SJSA1 (cell line): ENCODE results near the gene ADK. TPM values are rescaled to one million over a fixed set of nuclear protein-coding genes. Genes with fewer than 3 reads are reported as not detected.
"Not testable (repeated sequence)": the region's sequence is repeated elsewhere in the genome, so short reads cannot be mapped to it uniquely, and the experiment has no call there.

ENCODE experiments used
- DNase-seq, 2 experiments: peaks; one replicate each; pipeline ENCODE4 v3.0.0-alpha.2; 2015 to 2020; ENCODE audit warnings: low spot score in 2 of 2, low read depth in 1 of 2
- H3K27ac ChIP-seq: fragments of 250-450 bp; sonication (Bioruptor Pico); 2 replicates; pipeline ENCODE4 v1.5.1; 2020; ENCODE audit warnings: mild to moderate bottlenecking, moderate library complexity
- H3K27me3 ChIP-seq: fragments of 250-450 bp; sonication (Bioruptor Pico); replicated peaks from 2 replicates; pipeline ENCODE4 v1.5.1; 2020; ENCODE audit warnings: mild to moderate bottlenecking, moderate library complexity
- H3K36me3 ChIP-seq: fragments of 250-450 bp; sonication (Bioruptor Pico); 2 replicates; pipeline ENCODE4 v1.5.1; 2020; ENCODE audit warnings: mild to moderate bottlenecking
- H3K4me1 ChIP-seq: fragments of 250-450 bp; sonication (Bioruptor Pico); replicated peaks from 2 replicates; pipeline ENCODE4 v1.6.1; 2021; ENCODE audit warnings: mild to moderate bottlenecking
- H3K4me3 ChIP-seq: fragments of 250-450 bp; sonication (Bioruptor Pico); 2 replicates; pipeline ENCODE4 v1.5.1; 2020; ENCODE audit warnings: mild to moderate bottlenecking
- H3K9me3 ChIP-seq: fragments of 250-450 bp; sonication (Bioruptor Pico); replicated peaks from 2 replicates; pipeline ENCODE4 v1.5.1; 2020; ENCODE audit warnings: mild to moderate bottlenecking
- total RNA-seq: library from RNA; depleted of rRNA; stranded (reverse); fragments of >200 nt; shearing (Covaris generic); gene quantifications from 2 replicates; pipeline ENCODE4 v1.2.3, GENCODE V29; 2014

Gene ADK
- total RNA-seq, 1 experiment from 2014 or later: 63.0 TPM

DNA sequence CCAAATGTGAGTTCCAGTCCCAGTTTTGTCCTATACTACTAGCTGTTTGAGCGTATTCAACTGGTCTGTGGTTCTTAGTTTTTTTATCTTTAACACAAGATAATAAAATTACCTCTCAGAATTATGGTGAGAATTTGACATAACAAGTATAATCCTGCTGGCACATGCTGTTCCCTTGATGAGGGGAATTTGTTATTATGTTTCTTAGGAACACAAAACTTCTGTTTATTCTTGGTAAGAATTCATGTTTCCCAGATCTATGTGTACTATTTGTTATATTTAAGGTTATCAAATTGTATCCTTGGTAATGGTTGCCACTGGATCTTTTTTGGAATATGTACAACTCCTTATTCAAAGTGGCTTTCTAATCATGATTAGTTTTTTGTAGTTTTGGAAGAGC, 335.6 kb downstream of the ADK start:
- H3K36me3 ChIP-seq: no peaks in the 10 kb centered on the region
- H3K9me3 ChIP-seq: no peaks in the 10 kb centered on the region
- no peaks in the 10 kb centered on the region for H3K27me3 ChIP-seq
- H3K4me1 ChIP-seq: no peaks in the 10 kb centered on the region
- no peak for DNase-seq
- no peak overlapping the region for H3K27ac ChIP-seq
- H3K4me3 ChIP-seq: no peak overlapping the region

DNA sequence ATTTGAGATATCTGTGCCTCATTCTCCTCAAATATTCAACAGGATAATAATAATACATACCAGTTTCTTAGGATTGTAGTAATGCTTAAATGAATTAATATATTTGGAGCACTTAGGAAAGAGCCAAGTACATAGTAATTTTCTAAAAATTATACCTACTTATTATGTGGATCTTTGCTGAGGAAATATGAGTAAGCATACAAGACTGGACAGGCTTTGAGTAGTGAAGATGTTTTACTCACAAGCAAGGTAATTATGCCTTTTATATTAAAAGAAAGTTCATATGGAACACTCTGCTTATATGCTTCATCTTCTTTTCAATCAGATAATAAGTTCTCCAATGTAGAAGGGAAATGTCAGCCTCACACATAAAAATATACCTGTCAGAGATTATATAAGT, 337.9 kb downstream of the ADK start:
- Histone ChIP-seq H3K27ac (no peak overlapping the region), H3K27me3 (no peaks in the 10 kb centered on the region), H3K4me3 (no peak overlapping the region), H3K9me3 (no peaks in the 10 kb centered on the region), H3K36me3 (no peaks in the 10 kb centered on the region), H3K4me1 (no peaks in the 10 kb centered on the region)
- DNase-seq: no peak

DNA sequence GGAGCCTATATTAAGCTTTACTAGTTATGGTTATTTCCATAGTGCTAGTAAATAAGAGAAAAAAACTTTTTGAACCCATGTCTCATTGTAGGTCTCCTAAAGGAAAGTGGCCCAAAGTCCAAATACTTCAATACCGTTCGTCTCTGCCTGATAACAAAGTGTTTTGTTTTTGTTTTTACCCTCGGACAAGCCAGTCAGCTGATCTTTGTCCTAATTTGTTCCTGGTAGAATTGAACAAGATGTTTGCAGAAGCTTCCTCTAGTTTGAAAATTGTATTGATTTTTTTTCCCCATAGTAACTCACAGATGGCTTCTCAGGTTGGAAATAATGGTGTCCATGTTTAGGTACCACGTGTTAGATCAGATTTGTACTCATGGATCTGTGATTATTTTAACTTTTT, 339.5 kb downstream of the ADK start:
- DNase-seq: no peak
- H3K36me3 ChIP-seq: no peaks in the 10 kb centered on the region
- no peak overlapping the region for H3K4me3 ChIP-seq
- H3K27me3 ChIP-seq: no peaks in the 10 kb centered on the region
- H3K27ac ChIP-seq: no peak overlapping the region
- H3K9me3 ChIP-seq: no peaks in the 10 kb centered on the region
- no peaks in the 10 kb centered on the region for H3K4me1 ChIP-seq

DNA sequence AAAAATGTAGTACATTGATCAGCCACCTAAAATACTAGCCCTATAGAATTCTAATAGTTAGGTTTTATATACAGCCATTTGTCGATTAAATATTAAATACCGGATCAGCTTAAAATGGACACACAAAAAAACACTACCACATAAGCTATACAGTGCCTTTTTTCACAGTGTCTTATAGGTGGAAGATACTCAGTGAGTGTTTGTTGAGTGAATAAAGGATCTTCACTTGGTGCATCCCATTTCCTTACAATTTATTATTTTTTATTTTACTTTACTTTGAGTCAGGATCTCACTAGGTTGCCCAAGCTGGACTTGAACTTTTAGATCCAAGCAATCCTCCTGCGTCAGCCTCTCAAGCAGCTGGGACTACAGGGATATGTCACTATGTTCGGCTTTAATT, 340.0 kb downstream of the ADK start:
- no peaks in the 10 kb centered on the region for H3K9me3 ChIP-seq
- no peaks in the 10 kb centered on the region for H3K27me3 ChIP-seq
- DNase-seq: no peak
- H3K27ac ChIP-seq: no peak overlapping the region
- no peaks in the 10 kb centered on the region for H3K4me1 ChIP-seq
- H3K36me3 ChIP-seq: no peaks in the 10 kb centered on the region
- no peak overlapping the region for H3K4me3 ChIP-seq

DNA sequence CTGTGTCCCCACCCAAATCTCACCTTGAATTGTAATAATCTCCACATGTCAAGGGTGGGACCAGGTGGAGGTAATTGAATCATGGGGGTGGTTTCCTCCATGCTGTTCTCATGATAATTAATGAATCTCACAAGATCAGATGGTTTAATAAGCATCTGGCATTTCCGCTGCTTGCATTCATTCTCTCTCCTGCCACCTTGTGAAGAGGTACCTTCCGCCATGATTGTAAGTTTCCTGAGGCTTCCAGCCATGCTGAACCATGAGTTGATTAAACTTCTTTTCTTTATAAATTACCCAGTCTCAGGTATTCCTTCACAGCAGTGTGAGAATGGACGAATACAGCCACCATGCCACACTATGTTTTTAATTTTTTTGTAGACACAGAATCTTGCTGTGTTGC, 345.3 kb downstream of the ADK start:
- not testable (repeated sequence) for H3K27me3 ChIP-seq, H3K36me3 ChIP-seq, H3K4me3 ChIP-seq, DNase-seq, H3K9me3 ChIP-seq, H3K27ac ChIP-seq
- peaks cover 19% of the 10 kb centered on the region for H3K4me1 ChIP-seq

DNA sequence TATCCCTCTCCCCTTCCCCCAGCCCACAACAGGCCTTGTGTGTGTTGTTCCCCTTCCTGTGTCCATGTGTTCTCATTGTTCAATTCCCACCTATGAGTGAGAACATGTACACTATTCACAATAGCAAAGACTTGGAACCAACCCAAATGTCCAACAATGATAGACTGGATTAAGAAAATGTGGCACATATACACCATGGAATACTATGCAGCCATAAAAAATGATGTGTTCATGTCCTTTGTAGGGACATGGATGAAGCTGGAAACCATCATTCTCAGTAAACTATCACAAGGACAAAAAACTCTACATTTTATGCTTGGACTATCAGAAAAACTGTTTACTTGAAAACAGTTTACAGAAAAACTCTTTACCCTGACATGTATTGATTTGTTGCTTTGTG, 347.6 kb downstream of the ADK start:
- H3K27me3 ChIP-seq, DNase-seq, H3K9me3 ChIP-seq, H3K36me3 ChIP-seq, H3K4me3 ChIP-seq, H3K27ac ChIP-seq: not testable (repeated sequence)
- H3K4me1 ChIP-seq: peaks cover 43% of the 10 kb centered on the region

DNA sequence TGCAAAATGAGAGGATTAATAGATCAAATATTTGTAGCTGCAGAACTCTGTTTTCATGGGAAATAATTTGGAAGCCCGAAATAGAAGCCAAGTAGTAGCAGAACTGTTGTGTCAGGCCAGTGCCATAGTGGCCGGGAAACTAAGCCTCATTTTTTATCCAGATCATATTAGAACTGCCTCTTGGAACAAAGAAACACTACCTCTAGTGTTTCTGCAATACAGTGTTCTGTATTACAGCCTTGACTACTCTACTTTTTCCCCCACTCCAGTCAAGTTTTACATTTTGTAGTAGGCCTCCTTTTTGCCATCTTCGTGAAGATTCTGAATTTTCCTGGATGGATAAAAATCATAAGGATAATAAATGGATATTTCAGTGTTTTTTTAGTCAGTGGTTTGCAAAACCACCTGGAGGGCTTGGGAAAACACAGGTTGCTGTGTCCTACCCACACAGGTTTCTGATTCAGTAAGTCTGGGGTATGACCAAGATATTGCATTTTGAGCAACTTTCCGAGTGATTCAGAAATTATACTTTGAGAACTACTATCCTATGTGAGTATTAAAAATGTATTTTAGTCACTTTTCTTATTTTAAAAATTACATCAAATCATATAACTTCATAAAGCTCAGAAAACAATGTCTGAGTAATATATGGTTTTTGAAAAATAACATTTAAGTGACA, 349.1 kb downstream of the ADK start:
- Histone ChIP-seq H3K27ac (peak overlapping the region; percentile 69), H3K4me1 (peaks cover 46% of the 10 kb centered on the region), H3K27me3 (no peaks in the 10 kb centered on the region), H3K36me3 (no peaks in the 10 kb centered on the region), H3K4me3 (no peak overlapping the region), H3K9me3 (no peaks in the 10 kb centered on the region)
- DNase-seq: no peak

DNA sequence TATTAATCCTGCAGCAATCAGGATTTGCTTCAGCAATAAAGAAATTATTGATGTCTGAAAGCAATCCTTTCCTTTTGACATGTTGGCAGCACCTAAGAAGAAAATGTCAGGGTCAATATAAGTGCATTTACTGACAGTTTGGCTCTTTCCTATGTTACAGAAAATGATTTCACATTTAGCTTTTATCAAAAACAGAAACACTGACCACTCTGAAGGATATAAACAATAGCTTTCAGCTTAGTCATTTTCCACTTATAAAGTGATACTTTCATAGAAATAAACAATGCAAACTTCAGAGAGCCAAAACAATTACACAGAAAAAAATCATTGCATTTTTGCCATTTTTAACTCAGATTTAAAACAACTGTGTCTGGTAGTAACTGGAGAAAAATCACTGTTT, 349.8 kb downstream of the ADK start:
- no peak overlapping the region for H3K4me3 ChIP-seq
- DNase-seq: peak in 1 of 2 experiments; percentile 72
- H3K27ac ChIP-seq: peak overlapping the region; percentile 69
- no peaks in the 10 kb centered on the region for H3K9me3 ChIP-seq
- H3K36me3 ChIP-seq: no peaks in the 10 kb centered on the region
- peaks cover 46% of the 10 kb centered on the region for H3K4me1 ChIP-seq
- no peaks in the 10 kb centered on the region for H3K27me3 ChIP-seq

DNA sequence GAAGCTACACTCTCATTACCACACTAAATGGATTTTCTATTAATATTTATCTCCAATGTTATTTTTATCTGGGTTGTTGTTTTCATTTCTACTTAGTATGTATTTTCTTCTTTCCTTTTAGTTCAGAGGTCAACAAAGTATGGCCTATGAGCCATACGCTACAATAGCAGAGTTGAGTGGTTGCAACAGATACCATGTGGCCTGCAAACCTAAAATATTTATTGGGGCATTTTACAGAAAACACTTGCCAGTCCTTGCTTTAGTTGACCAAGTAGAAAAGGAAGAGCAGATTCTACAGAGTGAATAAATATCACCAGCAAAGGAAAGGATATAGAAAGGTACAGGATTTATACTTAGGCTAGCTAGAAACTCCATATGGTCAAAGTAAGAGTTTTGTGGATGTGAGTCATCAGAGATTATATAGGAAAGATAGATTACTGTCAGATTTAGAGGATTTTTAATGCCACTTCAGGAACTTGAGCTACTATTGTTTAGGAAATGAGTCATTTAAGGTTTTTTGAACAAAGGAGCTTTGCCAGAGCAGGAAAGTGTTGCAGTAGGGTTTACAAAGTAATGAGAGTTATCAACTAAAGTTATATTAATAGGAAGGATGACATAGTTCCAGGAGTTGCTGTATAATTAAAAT, 352.1 kb downstream of the ADK start:
- Histone ChIP-seq H3K27me3 (no peaks in the 10 kb centered on the region), H3K27ac (peak overlapping the region; percentile 69), H3K4me3 (no peak overlapping the region), H3K9me3 (no peaks in the 10 kb centered on the region), H3K36me3 (no peaks in the 10 kb centered on the region), H3K4me1 (peaks cover 41% of the 10 kb centered on the region)
- DNase-seq: peak in 1 of 2 experiments; percentile 76

DNA sequence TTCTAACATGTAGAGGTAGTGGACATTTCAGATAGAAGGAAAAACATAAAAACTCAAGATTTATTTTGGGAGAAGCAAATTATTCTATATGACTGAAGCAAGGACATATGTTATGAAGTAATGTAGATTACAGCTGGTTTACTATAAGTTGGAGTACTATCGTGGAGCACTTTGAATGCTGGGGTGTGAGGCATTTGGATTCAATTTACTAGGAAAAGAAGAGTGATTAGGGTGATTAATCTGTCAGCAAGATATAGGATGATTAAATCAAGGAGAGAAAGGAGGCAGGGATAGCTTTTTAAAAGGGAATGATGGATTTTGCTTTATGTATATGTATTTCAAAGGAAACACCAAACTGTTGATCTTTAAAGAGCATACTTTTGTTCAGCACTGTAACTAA, 356.9 kb downstream of the ADK start:
- Histone ChIP-seq H3K27me3 (no peaks in the 10 kb centered on the region), H3K4me1 (peaks cover 10% of the 10 kb centered on the region), H3K27ac (no peak overlapping the region), H3K4me3 (no peak overlapping the region), H3K36me3 (no peaks in the 10 kb centered on the region), H3K9me3 (no peaks in the 10 kb centered on the region)
- no peak for DNase-seq

DNA sequence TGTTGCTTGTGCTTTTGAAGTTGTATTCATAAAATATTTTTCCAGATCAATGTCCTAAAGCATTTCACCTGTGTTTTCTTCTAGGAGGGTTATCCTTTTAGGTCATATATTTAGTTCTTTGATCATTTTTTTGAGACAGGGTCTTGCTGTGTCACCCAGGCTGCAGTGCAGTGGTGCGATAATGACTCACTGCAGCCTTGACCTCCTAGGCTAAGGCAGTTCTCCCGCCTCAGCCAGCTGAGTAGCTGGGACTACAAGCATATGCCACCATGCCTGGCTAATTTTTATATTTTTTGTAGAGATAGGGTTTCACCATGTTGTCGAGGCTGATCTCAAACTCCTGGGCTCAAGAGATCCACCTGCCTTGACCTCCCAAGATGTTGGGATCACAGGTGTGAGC, 359.6 kb downstream of the ADK start:
- Histone ChIP-seq H3K36me3 (no peaks in the 10 kb centered on the region), H3K9me3 (no peaks in the 10 kb centered on the region), H3K4me3 (no peak overlapping the region), H3K27me3 (no peaks in the 10 kb centered on the region), H3K27ac (no peak overlapping the region), H3K4me1 (no peaks in the 10 kb centered on the region)
- no peak for DNase-seq

DNA sequence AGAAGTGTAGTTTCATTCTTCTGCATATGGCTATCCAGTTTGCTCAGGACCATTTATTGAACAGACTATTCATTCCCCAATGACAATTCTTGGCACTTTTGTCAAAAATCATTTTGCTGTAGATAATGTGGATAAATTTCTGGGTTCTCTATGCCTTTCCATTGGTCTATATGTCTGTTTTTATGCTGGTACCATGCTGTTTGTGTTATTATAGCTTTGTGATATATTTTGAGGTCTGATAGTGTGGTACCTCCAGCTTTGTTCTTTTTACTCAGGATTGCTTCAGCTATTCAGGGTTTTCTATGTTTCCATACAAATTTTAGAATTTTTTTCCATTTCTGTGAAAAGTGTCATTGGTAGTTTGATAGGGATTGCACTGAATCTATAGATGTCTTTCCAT, 360.0 kb downstream of the ADK start:
- Histone ChIP-seq H3K27me3 (no peaks in the 10 kb centered on the region), H3K27ac (no peak overlapping the region), H3K36me3 (no peaks in the 10 kb centered on the region), H3K4me3 (no peak overlapping the region), H3K4me1 (no peaks in the 10 kb centered on the region), H3K9me3 (no peaks in the 10 kb centered on the region)
- no peak for DNase-seq

DNA sequence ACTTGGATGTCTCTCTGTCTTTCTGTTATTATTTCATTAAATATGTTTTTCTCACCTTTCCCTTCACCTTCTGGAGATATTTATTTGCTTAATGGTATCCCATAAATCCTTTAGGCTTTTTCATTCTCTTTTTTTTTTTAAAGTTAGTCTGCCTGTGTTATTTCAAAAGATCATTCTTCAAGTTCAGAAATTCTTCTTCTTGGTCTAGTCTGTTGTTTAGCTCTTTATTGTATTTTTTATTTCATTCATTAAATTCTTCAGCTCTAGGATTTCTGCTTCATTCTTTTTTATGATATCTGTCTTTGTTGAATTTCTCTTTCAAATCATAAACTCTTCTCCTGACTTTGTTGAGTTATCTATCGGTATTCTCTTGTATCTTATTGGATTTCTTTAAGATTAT, 363.3 kb downstream of the ADK start:
- H3K36me3 ChIP-seq: no peaks in the 10 kb centered on the region
- H3K9me3 ChIP-seq: no peaks in the 10 kb centered on the region
- no peaks in the 10 kb centered on the region for H3K27me3 ChIP-seq
- no peak for DNase-seq
- no peaks in the 10 kb centered on the region for H3K4me1 ChIP-seq
- H3K27ac ChIP-seq: no peak overlapping the region
- no peak overlapping the region for H3K4me3 ChIP-seq

DNA sequence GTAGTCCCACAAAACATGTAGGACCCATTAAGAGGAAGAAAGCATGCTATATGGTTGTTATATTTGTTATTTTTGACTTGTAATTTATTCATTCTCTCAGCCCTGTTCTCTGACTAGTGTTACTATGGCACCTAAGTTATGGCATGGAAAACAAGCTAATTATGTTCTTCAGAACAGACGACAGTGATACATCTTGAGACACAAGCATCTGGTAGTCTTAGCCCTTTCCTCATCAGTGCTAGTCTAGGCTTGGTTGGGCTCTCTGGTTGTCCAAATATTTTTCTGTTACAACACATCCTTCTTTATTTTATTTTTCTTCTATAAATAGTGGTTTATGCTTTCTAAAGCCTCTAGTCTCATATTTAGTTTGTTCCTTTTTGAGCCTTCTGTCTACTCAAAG, 367.0 kb downstream of the ADK start:
- H3K4me3 ChIP-seq: no peak overlapping the region
- no peak overlapping the region for H3K27ac ChIP-seq
- no peaks in the 10 kb centered on the region for H3K9me3 ChIP-seq
- H3K4me1 ChIP-seq: no peaks in the 10 kb centered on the region
- no peaks in the 10 kb centered on the region for H3K36me3 ChIP-seq
- no peak for DNase-seq
- no peaks in the 10 kb centered on the region for H3K27me3 ChIP-seq

DNA sequence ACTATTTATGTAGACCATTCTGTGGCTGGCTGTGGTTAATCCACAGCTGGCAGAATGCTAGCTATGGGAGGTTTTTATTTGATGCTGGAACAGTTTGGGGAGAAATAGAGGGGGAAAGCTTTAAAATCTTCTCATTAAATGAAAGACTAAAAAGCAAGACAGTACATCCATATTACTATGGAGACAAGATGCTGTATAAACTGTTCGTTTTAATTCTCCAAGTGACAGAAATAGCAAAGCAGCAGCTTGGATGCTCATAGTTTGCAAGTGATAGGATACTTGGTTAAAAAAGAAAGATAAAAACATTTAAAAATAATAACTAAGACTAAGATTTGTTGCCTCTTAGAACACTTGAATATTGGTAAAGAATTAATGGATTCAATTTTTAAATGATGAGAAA, 370.5 kb downstream of the ADK start:
- Histone ChIP-seq H3K27me3 (no peaks in the 10 kb centered on the region), H3K36me3 (no peaks in the 10 kb centered on the region), H3K27ac (no peak overlapping the region), H3K4me3 (no peak overlapping the region), H3K9me3 (no peaks in the 10 kb centered on the region), H3K4me1 (no peaks in the 10 kb centered on the region)
- DNase-seq: no peak
